WTC11 (cell line): ENCODE measurements around the gene CDK5RAP2. TPM values are rescaled to one million over a fixed set of nuclear protein-coding genes. Genes with fewer than 3 reads are reported as not detected.

Experiments used
- ATAC-seq: fragments of 200-7000 bp; cut with Tn5 transposase; 2 replicates; pipeline ENCODE4 v1.10.0; 2021; ENCODE audit warnings: mild to moderate bottlenecking, moderate library complexity
- CTCF ChIA-PET: fragments of 300-600 bp; sonication (Branson Sonifier 250); formaldehyde crosslinking; loops from one replicate; lab custom pipeline; 2021; ENCODE audit warnings: antibody characterized with exemption; lab: Charles Lee
- POLR2A ChIA-PET: fragments of 350-600 bp; sonication (Branson Sonifier 250); formaldehyde crosslinking; loops from one replicate; lab custom pipeline; 2021; ENCODE audit warnings: antibody characterized with exemption; lab: Charles Lee
- DNase-seq: peaks from one replicate; pipeline ENCODE4 v3.0.0; 2021; ENCODE audit warnings: low spot score
- H3K27ac Mint-ChIP-seq: 2 replicates; pipeline ENCODE4 v1.8.0; 2021; ENCODE audit warnings: mixed read lengths
- H3K27me3 Mint-ChIP-seq: 2 replicates; pipeline ENCODE4 v1.8.0; 2021; ENCODE audit warnings: low read depth, mild to moderate bottlenecking, moderate library complexity, mixed read lengths
- H3K36me3 Mint-ChIP-seq: 2 replicates; pipeline ENCODE4 v1.8.0; 2021; ENCODE audit warnings: mixed read lengths
- H3K4me1 Mint-ChIP-seq: 2 replicates; pipeline ENCODE4 v1.8.0; 2022; ENCODE audit warnings: mixed read lengths
- H3K4me3 Mint-ChIP-seq: 2 replicates; pipeline ENCODE4 v1.8.0; 2021; ENCODE audit warnings: mild to moderate bottlenecking, moderate library complexity, mixed read lengths
- H3K9me3 Mint-ChIP-seq: 2 replicates; pipeline ENCODE4 v1.8.0; 2021; ENCODE audit warnings: mixed read lengths
- CDX4 ChIP-seq: fragments of 250-450 bp; sonication (Bioruptor Pico); IDR thresholded peaks from 2 replicates; pipeline ENCODE4 v1.9.0; 2021; ENCODE audit warnings: moderate library complexity, mild to moderate bottlenecking, inconsistent platforms, borderline replicate concordance
- CREB1 ChIP-seq: sonication (generic); formaldehyde crosslinking; IDR thresholded peaks from 2 replicates; pipeline ENCODE4 v1.8.0; 2023; ENCODE audit warnings: mild to moderate bottlenecking, missing genetic modification reagents
- E2F1 ChIP-seq: sonication (generic); formaldehyde crosslinking; IDR thresholded peaks from 2 replicates; pipeline ENCODE4 v1.8.0; 2022; ENCODE audit warnings: mild to moderate bottlenecking, missing genetic modification reagents
- ETV6 ChIP-seq: sonication (generic); formaldehyde crosslinking; IDR thresholded peaks from 2 replicates; pipeline ENCODE4 v1.8.1; 2022; ENCODE audit warnings: mild to moderate bottlenecking, missing genetic modification reagents
- FOXK1 ChIP-seq: sonication (generic); formaldehyde crosslinking; IDR thresholded peaks from 2 replicates; pipeline ENCODE4 v1.8.0; 2022; ENCODE audit warnings: mild to moderate bottlenecking, moderate library complexity, missing genetic modification reagents
- GTF2I ChIP-seq: fragments of 250-450 bp; sonication (Bioruptor Pico); conservative IDR thresholded peaks from 2 replicates; pipeline ENCODE4 v1.4.0; 2021; ENCODE audit warnings: mild to moderate bottlenecking
- JUN ChIP-seq: sonication (generic); formaldehyde crosslinking; IDR thresholded peaks from 2 replicates; pipeline ENCODE4 v1.8.0; 2023; ENCODE audit warnings: mild to moderate bottlenecking, missing genetic modification reagents
- NFATC4 ChIP-seq: fragments of 250-450 bp; sonication (Bioruptor Pico); IDR thresholded peaks from 2 replicates; pipeline ENCODE4 v1.9.0; 2021; ENCODE audit warnings: mild to moderate bottlenecking
- NR3C1 ChIP-seq: sonication (generic); formaldehyde crosslinking; conservative IDR thresholded peaks from 2 replicates; pipeline ENCODE4 v1.8.1; 2023; ENCODE audit warnings: low read depth, mild to moderate bottlenecking, missing genetic modification reagents
- PREB ChIP-seq: sonication (generic); formaldehyde crosslinking; IDR thresholded peaks from 2 replicates; pipeline ENCODE4 v1.8.1; 2022; ENCODE audit warnings: mild to moderate bottlenecking, missing genetic modification reagents, moderate library complexity, borderline replicate concordance
- TEAD4 ChIP-seq: sonication (generic); formaldehyde crosslinking; IDR thresholded peaks from 2 replicates; pipeline ENCODE4 v1.8.0; 2022; ENCODE audit warnings: mild to moderate bottlenecking, missing genetic modification reagents
- TP53 ChIP-seq: sonication (generic); formaldehyde crosslinking; IDR thresholded peaks from 2 replicates; pipeline ENCODE4 v1.8.1; 2023; ENCODE audit warnings: mild to moderate bottlenecking, missing genetic modification reagents
- ZNF219 ChIP-seq: sonication (generic); formaldehyde crosslinking; IDR thresholded peaks from 2 replicates; pipeline ENCODE4 v1.8.0; 2023; ENCODE audit warnings: missing genetic modification reagents, mild to moderate bottlenecking, borderline replicate concordance
- ZNF532 ChIP-seq: fragments of 250-450 bp; sonication (Bioruptor Pico); IDR thresholded peaks from 2 replicates; pipeline ENCODE4 v1.9.0; 2021; ENCODE audit warnings: mild to moderate bottlenecking, borderline replicate concordance
- total RNA-seq: library from RNA; stranded (reverse); gene quantifications from 3 replicates; pipeline ENCODE4 v1.2.3, GENCODE V29; 2021
- TF ChIP-seq, protein P1 (sequence below): sonication (generic); formaldehyde crosslinking; IDR thresholded peaks from 2 replicates; pipeline ENCODE4 v1.8.1; 2022; ENCODE audit warnings: low read depth, mild to moderate bottlenecking, moderate library complexity, missing genetic modification reagents, borderline replicate concordance
- TF ChIP-seq, protein P2 (sequence below): sonication (generic); formaldehyde crosslinking; IDR thresholded peaks from 2 replicates; pipeline ENCODE4 v1.8.1; 2023; ENCODE audit warnings: mild to moderate bottlenecking, missing genetic modification reagents, borderline replicate concordance
- TF ChIP-seq, protein P3 (sequence below): sonication (generic); formaldehyde crosslinking; IDR thresholded peaks from 2 replicates; pipeline ENCODE4 v1.8.1; 2023; ENCODE audit warnings: mild to moderate bottlenecking, missing genetic modification reagents, moderate library complexity
- TF ChIP-seq, protein P4 (sequence below): sonication (generic); formaldehyde crosslinking; IDR thresholded peaks from 2 replicates; pipeline ENCODE4 v1.8.0; 2022; ENCODE audit warnings: mild to moderate bottlenecking, missing genetic modification reagents

Gene CDK5RAP2
- total RNA-seq, 1 experiment from 2014 or later, result 48.3 TPM

- DNase-seq (no peak), ATAC-seq (no peak)
- H3K9me3 Mint-ChIP-seq, result no peaks in the 10 kb centered on the region
- TF ChIP-seq JUN (no peak), CDX4 (no peak), ZNF532 (CRISPR knock-in tag) (no peak), TEAD4 (CRISPR knock-in tag) (no peak), E2F1 (CRISPR knock-in tag) (no peak), PREB (no peak), ETV6 (CRISPR knock-in tag) (no peak), FOXK1 (no peak), CREB1 (CRISPR knock-in tag) (no peak)
- TF ChIP-seq, protein P1, sequence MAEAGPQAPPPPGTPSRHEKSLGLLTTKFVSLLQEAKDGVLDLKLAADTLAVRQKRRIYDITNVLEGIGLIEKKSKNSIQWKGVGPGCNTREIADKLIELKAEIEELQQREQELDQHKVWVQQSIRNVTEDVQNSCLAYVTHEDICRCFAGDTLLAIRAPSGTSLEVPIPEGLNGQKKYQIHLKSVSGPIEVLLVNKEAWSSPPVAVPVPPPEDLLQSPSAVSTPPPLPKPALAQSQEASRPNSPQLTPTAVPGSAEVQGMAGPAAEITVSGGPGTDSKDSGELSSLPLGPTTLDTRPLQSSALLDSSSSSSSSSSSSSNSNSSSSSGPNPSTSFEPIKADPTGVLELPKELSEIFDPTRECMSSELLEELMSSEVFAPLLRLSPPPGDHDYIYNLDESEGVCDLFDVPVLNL (CRISPR knock-in tag), result no peak
- no peak overlapping the region for H3K4me3 Mint-ChIP-seq
- H3K27ac Mint-ChIP-seq, result no peak overlapping the region
- H3K27me3 Mint-ChIP-seq, result no peaks in the 10 kb centered on the region
- H3K36me3 Mint-ChIP-seq, result no peaks in the 10 kb centered on the region
- H3K4me1 Mint-ChIP-seq, result peaks cover 7% of the 10 kb centered on the region; the same call in 1 of the 2 replicates
- CTCF ChIA-PET, result interaction anchor here (1.2 kb wide), 1 partner anchor 143 kb away, joined by 3 read pairs; no protein-coding TSS in a partner anchor
- POLR2A ChIA-PET, result no interaction called here
These were observed 7.4 kb upstream of the CDK5RAP2 start for GRCh38 chr9:120587328-120587727.

DNA sequence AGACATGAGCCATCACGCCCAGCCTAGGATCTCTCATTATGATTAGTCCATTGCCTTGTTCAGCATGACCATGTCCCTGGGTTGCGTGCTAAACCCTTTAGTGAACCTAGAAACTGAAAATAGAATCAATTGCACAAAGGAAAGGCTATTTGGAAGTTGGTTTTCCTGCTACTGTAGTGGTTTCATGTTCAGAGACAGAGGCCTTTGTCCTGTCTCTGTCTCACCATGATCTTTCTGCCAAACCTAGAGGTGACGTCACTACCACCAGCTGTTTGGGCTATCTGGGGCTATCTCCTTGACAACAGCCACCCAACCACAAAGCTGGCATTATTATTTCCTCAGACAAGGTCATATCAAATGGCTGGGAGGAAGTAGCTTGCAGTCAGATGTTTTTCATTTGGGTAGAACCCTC lies 4.0 kb upstream of the CDK5RAP2 start:
- H3K27ac Mint-ChIP-seq, result no peak overlapping the region
- TF ChIP-seq TP53 (CRISPR knock-in tag) (no peak), NR3C1 (no peak), NFATC4 (no peak), GTF2I (no peak), ZNF219 (CRISPR knock-in tag) (no peak)
- TF ChIP-seq, protein P2, sequence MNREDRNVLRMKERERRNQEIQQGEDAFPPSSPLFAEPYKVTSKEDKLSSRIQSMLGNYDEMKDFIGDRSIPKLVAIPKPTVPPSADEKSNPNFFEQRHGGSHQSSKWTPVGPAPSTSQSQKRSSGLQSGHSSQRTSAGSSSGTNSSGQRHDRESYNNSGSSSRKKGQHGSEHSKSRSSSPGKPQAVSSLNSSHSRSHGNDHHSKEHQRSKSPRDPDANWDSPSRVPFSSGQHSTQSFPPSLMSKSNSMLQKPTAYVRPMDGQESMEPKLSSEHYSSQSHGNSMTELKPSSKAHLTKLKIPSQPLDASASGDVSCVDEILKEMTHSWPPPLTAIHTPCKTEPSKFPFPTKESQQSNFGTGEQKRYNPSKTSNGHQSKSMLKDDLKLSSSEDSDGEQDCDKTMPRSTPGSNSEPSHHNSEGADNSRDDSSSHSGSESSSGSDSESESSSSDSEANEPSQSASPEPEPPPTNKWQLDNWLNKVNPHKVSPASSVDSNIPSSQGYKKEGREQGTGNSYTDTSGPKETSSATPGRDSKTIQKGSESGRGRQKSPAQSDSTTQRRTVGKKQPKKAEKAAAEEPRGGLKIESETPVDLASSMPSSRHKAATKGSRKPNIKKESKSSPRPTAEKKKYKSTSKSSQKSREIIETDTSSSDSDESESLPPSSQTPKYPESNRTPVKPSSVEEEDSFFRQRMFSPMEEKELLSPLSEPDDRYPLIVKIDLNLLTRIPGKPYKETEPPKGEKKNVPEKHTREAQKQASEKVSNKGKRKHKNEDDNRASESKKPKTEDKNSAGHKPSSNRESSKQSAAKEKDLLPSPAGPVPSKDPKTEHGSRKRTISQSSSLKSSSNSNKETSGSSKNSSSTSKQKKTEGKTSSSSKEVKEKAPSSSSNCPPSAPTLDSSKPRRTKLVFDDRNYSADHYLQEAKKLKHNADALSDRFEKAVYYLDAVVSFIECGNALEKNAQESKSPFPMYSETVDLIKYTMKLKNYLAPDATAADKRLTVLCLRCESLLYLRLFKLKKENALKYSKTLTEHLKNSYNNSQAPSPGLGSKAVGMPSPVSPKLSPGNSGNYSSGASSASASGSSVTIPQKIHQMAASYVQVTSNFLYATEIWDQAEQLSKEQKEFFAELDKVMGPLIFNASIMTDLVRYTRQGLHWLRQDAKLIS (CRISPR knock-in tag), result no peak
- TF ChIP-seq, protein P3, sequence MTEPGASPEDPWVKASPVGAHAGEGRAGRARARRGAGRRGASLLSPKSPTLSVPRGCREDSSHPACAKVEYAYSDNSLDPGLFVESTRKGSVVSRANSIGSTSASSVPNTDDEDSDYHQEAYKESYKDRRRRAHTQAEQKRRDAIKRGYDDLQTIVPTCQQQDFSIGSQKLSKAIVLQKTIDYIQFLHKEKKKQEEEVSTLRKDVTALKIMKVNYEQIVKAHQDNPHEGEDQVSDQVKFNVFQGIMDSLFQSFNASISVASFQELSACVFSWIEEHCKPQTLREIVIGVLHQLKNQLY (CRISPR knock-in tag), result no peak
- TF ChIP-seq, protein P4, sequence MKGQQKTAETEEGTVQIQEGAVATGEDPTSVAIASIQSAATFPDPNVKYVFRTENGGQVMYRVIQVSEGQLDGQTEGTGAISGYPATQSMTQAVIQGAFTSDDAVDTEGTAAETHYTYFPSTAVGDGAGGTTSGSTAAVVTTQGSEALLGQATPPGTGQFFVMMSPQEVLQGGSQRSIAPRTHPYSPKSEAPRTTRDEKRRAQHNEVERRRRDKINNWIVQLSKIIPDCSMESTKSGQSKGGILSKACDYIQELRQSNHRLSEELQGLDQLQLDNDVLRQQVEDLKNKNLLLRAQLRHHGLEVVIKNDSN (CRISPR knock-in tag), result no peak
- CTCF ChIA-PET, result no interaction called here
- ATAC-seq, result no peak
- DNase-seq, result no peak
- peaks cover 5% of the 10 kb centered on the region for H3K27me3 Mint-ChIP-seq
- POLR2A ChIA-PET, result no interaction called here
- no peak overlapping the region for H3K4me3 Mint-ChIP-seq
- no peaks in the 10 kb centered on the region for H3K36me3 Mint-ChIP-seq
- H3K4me1 Mint-ChIP-seq, result peaks cover 18% of the 10 kb centered on the region
- H3K9me3 Mint-ChIP-seq, result no peaks in the 10 kb centered on the region
